Heart left ventricle (tissue), 16 donors: ENCODE data around the gene OR4X2. TPM values are rescaled to one million over a fixed set of nuclear protein-coding genes. Genes with fewer than 3 reads are reported as not detected.
A peak's percentile ranks its signal among the peaks of the same experiment; 100 is the strongest.
"Not testable (repeated sequence)": the region's sequence is repeated elsewhere in the genome, so short reads cannot be mapped to it uniquely, and the experiment has no call there.

Source experiments
- ATAC-seq, 4 donors: fragments of 200-7000 bp; cut with Tn5 transposase; one replicate each; pipeline ENCODE4 v1.9.1; 2020 to 2022; ENCODE audit warnings: moderate library complexity in 4 of 4, mild to moderate bottlenecking in 3 of 4, moderate number of reproducible peaks in 1 of 4
- DNase-seq, 5 donors: peaks; one replicate each; pipeline ENCODE4 v3.0.0-alpha.2; 2020
- H3K27ac ChIP-seq, 12 donors: fragments of 200-600 bp; sonication (generic) in 4 of 12; one replicate each; pipeline versions ENCODE4 v1.5.0 to v1.8.0; 2016 to 2022; ENCODE audit warnings: mild to moderate bottlenecking in 2 of 12
- H3K27me3 ChIP-seq, 9 donors: fragments of 200-600 bp; sonication (generic) in 2 of 9; one replicate each; pipeline versions ENCODE4 v1.5.1 to v1.8.0; 2016 to 2022; ENCODE audit warnings: mild to moderate bottlenecking in 3 of 9
- H3K36me3 ChIP-seq, 9 donors: fragments of 200-600 bp; sonication (generic) in 2 of 9; one replicate each; pipeline versions ENCODE4 v1.5.0 to v1.8.0; 2018 to 2022; ENCODE audit warnings: mild to moderate bottlenecking in 2 of 9
- H3K4me1 ChIP-seq, 12 donors: fragments of 200-600 bp; sonication (generic) in 4 of 12; one replicate each; pipeline versions ENCODE4 v1.5.0 to v1.8.0; 2016 to 2022; ENCODE audit warnings: mild to moderate bottlenecking in 3 of 12
- H3K4me3 ChIP-seq, 12 donors: fragments of 200-600 bp; sonication (generic) in 4 of 12; one replicate each; pipeline versions ENCODE4 v1.5.0 to v1.8.0; 2017 to 2022; ENCODE audit warnings: mild to moderate bottlenecking in 9 of 12, moderate library complexity in 4 of 12
- H3K9me3 ChIP-seq, 12 donors: fragments of 200-600 bp; sonication (generic) in 4 of 12; one replicate each; pipeline versions ENCODE4 v1.5.0 to v1.8.0; 2016 to 2022; ENCODE audit warnings: mild to moderate bottlenecking in 1 of 12
- CTCF ChIP-seq, 12 donors: fragments of 200-600 bp; sonication (generic) in 4 of 12; IDR thresholded peaks; one replicate each; pipeline versions ENCODE4 v1.5.0 to v1.8.0; 2018 to 2022; ENCODE audit warnings: antibody characterized with exemption in 12 of 12, mild to moderate bottlenecking in 5 of 12
- POLR2A ChIP-seq, 2 donors: fragments of 450-650 bp; IDR thresholded peaks; one replicate each; pipeline ENCODE4 v1.6.1; 2017; ENCODE audit warnings: antibody characterized with exemption in 2 of 2, mild to moderate bottlenecking in 2 of 2, moderate library complexity in 2 of 2
- WGBS, 4 donors: extraction: QIAGEN DNeasy Blood & Tissue Kit in 2 of 4; methylation state at CpG; one replicate each; pipeline versions ENCODE4 v1.1.5 to v1.1.7; 2013 to 2018; 5-methylcytosine and 5-hydroxymethylcytosine counted together
- intact Hi-C, 10 donors: fragments of 100-400 bp; cut with DNase I; formaldehyde crosslinking; loops; one replicate each; pipeline versions ENCODE4 v1.11.1 to v1.14.2; 2022
- polyA plus RNA-seq, 2 donors: library from polyadenylated mRNA; stranded (reverse); fragments of 200-250 nt; gene quantifications; one replicate each; pipeline ENCODE4 v1.2.3, GENCODE V29; 2013
- total RNA-seq, 9 donors: library from RNA; depleted of rRNA in 2 of 9; stranded (reverse); fragments of >200 nt in 2 of 9; fragmentation: NEBNext Ultra II Directional in 3 of 9; extraction: Animal tissue kit (Norgen Biotek cat#: 25700) in 3 of 9; gene quantifications; one replicate each; pipeline versions ENCODE4 v1.1.0 to v1.2.4, GENCODE V29; 2016 to 2023
- donor health status: ischemic (EF 13 %, LVEDD 7.1; RV severe dilation, severe dysfunction).
- donor health status: healthy with polysubstance abuse.
- donor health status: DM: no; HTN: yes; CAD: no.
- donor health status: DM: no; HTN: no; CAD: no.
- donor health status: ischemic (EF 25% LVEDD 6.9; RV normal size, moderate dysfunction).
- donor health status: ischemic (EF 25% LVEDD 5.7; RV mildly dilated, moderate dysfunction).
- donor health status: healthy.
- donor health status: DM: yes; HTN: yes; CAD: no.
- donor health status: ischemic (EF 35%, LVEDD 5.7; RV mildly dilated, moderate dysfunction).
- donor health status: nonischemic (EF 11% LVEDD 7.7; RV severe dilation, severe dysfunction).
- donor health status: DM: yes; HTN: yes; CAD: no.
- donor health status: PGD.
- donor health status: ischemic (EF 29% LVEDD 5.4; RV normal size, mild dysfunction).
- donor health status: nonischemic (EF 23%, LVEDD 6.1; RV moderate dilation, normal function).

Gene OR4X2
- total and polyA plus RNA-seq, 11 donors = not detected

DNA sequence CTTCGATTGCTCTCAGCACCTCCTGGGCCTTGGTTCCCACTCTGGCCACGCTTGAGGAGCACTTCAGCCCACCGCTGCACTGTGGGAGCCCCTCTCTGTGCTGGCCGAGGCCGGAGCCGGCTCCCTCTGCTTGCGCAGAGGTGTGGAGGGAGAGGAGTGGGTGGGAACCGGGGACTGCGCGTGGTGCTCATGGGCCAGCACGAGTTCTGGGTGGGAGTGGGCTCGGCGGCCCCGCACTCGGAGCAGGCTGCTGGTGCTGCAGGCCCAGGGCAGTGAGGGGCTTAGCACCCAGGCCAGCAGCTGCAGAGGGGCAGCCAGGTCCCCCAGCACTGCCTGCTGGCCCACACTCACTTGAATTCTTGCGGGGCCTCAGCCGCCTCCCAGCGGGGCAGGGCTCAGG lies 16.1 kb upstream of the OR4X2 start:
- WGBS, 4 donors = 77 to 88% (median 80%) methylated on average over 11 to 18 of the region's 18 CpGs
- DNase-seq (peak in 1 of 5 donors; percentile 54), ATAC-seq (no peak)
- TF ChIP-seq CTCF (IDR thresholded peaks at IDR 0.05) = no peak
- no peak for TF ChIP-seq POLR2A (IDR thresholded peaks at IDR 0.05)
- Histone ChIP-seq H3K9me3 (peaks cover 0 to 15% (median 0%) of the 10 kb centered on the region in 12 donors), H3K36me3 (no peaks in the 10 kb centered on the region), H3K4me1 (no peaks in the 10 kb centered on the region), H3K27ac (no peak overlapping the region), H3K27me3 (no peaks in the 10 kb centered on the region), H3K4me3 (no peak overlapping the region)
- intact Hi-C loops = no loop called here

GRCh38 chr11:48230057-48230456 lies 14.8 kb upstream of the OR4X2 start:
- WGBS, 4 donors = 81 to 87% (median 85%) methylated on average over 11 of the region's 11 CpGs
- H3K4me3 ChIP-seq, ATAC-seq, DNase-seq, H3K36me3 ChIP-seq, H3K4me1 ChIP-seq, H3K27ac ChIP-seq, H3K27me3 ChIP-seq, intact Hi-C loops: not testable (repeated sequence)
- H3K9me3 ChIP-seq = peaks cover 0 to 15% (median 0%) of the 10 kb centered on the region in 12 donors

DNA sequence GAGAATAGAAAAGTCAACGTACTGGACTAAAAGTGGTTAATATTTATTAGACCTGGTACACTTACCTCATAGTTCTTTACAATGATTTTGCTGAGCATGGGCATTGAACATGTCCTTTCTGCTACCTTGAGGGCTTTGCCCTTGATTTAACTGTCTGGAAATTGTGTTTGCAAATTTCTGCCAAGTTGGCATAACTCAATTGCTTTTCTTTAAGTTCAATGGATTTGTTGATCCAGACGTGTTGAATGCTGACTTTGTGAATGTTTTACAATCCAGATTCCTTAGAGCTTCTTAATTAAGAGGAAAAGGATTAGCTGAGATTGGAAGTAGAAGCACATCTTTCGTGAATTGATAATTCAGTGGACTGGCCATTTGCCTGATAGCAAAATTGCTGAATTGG lies 7.2 kb upstream of the OR4X2 start:
- intact Hi-C loops = no loop called here

GRCh38 chr11:48242501-48242900 lies 2.4 kb upstream of the OR4X2 start:
- H3K4me1 ChIP-seq = no peaks in the 10 kb centered on the region
- no peaks in the 10 kb centered on the region for H3K36me3 ChIP-seq
- DNase-seq (no peak), ATAC-seq (no peak)
- no peak overlapping the region for H3K27ac ChIP-seq
- no peaks in the 10 kb centered on the region for H3K27me3 ChIP-seq
- H3K4me3 ChIP-seq = no peak overlapping the region
- intact Hi-C loops = loop anchor here in 1 of 10 donors (10.0 kb wide), 1 partner anchor 62 kb away; the partner anchor contains the start of gene OR4S1
- TF ChIP-seq CTCF (IDR thresholded peaks at IDR 0.05) (no peak), POLR2A (IDR thresholded peaks at IDR 0.05) (no peak)
- H3K9me3 ChIP-seq = peaks cover 0 to 11% (median 0%) of the 10 kb centered on the region in 12 donors
- 66 to 81% (median 75%) methylated on average over 3 of the region's 3 CpGs for WGBS, 4 donors

More for the DNA sequence above, 7.2 kb upstream of the OR4X2 start:
- peaks cover 0 to 5% (median 0%) of the 10 kb centered on the region in 12 donors for H3K9me3 ChIP-seq
- ATAC-seq (no peak), DNase-seq (no peak)
- no peaks in the 10 kb centered on the region for H3K27me3 ChIP-seq
- no peak overlapping the region for H3K27ac ChIP-seq
- TF ChIP-seq POLR2A (IDR thresholded peaks at IDR 0.05) (no peak), CTCF (IDR thresholded peaks at IDR 0.05) (no peak)
- no peaks in the 10 kb centered on the region for H3K36me3 ChIP-seq
- H3K4me3 ChIP-seq = no peak overlapping the region
- H3K4me1 ChIP-seq = no peaks in the 10 kb centered on the region
- WGBS, 4 donors = 26 to 48% (median 31%) methylated on average over 3 of the region's 3 CpGs

DNA sequence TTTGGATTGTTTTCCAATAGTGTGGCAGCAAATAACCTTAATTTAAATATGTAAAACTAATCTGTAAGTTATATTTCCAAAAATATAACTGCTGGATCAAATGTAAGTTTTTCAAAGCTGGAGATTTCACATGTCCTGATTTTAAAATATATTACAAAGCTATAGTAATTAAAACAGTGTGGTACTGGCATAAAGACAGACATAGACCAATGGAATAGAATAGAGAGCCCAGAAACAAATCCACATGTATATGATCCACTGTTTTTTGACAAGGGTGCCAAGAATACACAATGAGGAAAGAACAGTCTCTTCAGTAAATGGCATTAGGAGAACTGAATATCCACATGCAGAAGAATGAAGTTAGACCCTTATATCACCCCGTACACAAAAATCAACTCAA lies 4.0 kb downstream of the OR4X2 start:
- Histone ChIP-seq H3K4me3 (no peak overlapping the region), H3K27ac (no peak overlapping the region), H3K4me1 (no peaks in the 10 kb centered on the region), H3K27me3 (no peaks in the 10 kb centered on the region), H3K9me3 (peaks cover 0 to 35% (median 18%) of the 10 kb centered on the region in 12 donors), H3K36me3 (no peaks in the 10 kb centered on the region)
- 80 to 86% (median 82%) methylated on average over 1 of the region's 1 CpG for WGBS, 4 donors
- intact Hi-C loops = loop anchor here in 1 of 10 donors (10.0 kb wide), 1 partner anchor 56 kb away; the partner anchor contains the start of gene OR4S1
- TF ChIP-seq POLR2A (IDR thresholded peaks at IDR 0.05) (no peak), CTCF (IDR thresholded peaks at IDR 0.05) (no peak)
- no peak for ATAC-seq
- no peak for DNase-seq
